ENCODE results near the gene TNIK.

GRCh38 chr3:171429635-171430034, 30.6 kb downstream of the TNIK start:
- TF ChIP-seq POLR2A (IDR thresholded peaks at IDR 0.05) (no peak), CTCF (IDR thresholded peaks at IDR 0.05) (no peak)

Data from upper lobe of left lung (tissue), 4 donors.